ENCODE measurements around the gene FCAMR. TPM values are rescaled to one million over a fixed set of nuclear protein-coding genes. Genes with fewer than 3 reads are reported as not detected.

Gene FCAMR
- total RNA-seq, 2 donors from 2014 or later = not detected

GRCh38 chr1:206949641-206950040, 20.6 kb downstream of the FCAMR start:
- Mint-ChIP-seq H3K9me3 (no peaks in the 10 kb centered on the region), H3K27ac (no peak overlapping the region), H3K36me3 (no peaks in the 10 kb centered on the region)
- no peak for ATAC-seq
- DNase-seq (ENCODE audit: low spot score in 2 of 2) = no peak

DNA sequence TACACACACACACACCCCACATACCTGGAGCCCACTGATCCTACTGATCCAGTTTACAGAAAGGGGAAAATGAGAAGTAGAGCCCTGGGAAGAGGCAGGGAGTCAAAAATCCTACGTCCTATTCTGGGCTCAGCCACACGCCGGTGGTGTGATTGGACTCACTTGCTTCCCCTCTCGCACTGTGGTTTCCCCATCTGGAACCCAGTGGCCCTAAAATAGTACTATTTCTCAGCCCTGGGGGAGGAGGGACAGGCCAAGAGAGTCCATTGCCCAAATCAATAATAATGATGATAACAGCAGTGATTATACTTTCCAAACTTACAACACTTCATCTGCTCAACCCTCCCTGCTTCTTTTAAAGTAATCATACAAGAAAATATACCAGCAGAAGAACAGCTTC, 21.1 kb downstream of the FCAMR start:
- no peak for DNase-seq (ENCODE audit: low spot score in 2 of 2)
- H3K36me3 Mint-ChIP-seq = no peaks in the 10 kb centered on the region
- ATAC-seq = no peak
- no peaks in the 10 kb centered on the region for H3K9me3 Mint-ChIP-seq
- no peak overlapping the region for H3K27ac Mint-ChIP-seq

DNA sequence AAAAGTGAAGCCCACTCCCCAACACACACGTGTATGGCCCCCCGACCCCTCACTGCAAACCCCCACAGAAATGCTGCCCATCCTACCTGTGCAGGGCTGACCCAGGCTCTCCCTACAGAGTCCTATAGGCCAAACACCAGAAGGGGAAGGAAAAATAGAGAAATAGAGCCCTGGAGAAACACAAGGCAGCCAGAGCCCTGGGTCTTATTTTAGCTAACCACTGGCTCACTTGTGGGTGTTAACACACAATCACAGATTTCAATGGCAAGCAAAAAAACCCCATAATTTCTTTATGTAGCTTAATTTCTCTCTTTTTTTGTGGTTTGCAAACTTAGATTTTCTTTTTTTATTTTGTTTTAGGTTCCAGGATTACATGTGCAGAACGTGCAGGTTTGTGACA, 23.0 kb downstream of the FCAMR start:
- Mint-ChIP-seq H3K9me3 (no peaks in the 10 kb centered on the region), H3K27ac (no peak overlapping the region), H3K36me3 (no peaks in the 10 kb centered on the region)
- ATAC-seq (no peak), DNase-seq (ENCODE audit: low spot score in 2 of 2) (no peak)

DNA sequence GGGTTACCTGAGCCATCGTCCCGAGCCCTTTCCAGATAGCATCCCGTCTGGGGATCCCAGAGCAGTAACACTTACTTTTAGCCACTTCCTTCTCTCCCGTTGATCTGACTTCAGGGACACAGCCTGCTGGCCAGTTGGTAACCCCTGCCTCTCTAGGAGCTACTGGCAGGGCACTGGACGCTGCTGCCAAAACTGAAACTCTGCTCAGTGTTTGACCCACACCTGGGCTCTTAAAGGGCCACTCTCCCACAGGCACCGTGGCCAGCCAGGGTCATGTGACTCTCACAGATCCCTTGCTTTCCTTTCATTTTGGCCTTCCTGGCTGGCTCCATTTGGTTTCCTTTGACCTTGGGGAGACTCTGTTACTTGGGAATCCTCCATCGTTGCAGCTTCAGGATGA, 24.0 kb downstream of the FCAMR start, which contains the start of gene PIGR:
TSS of gene PIGR (minus strand) at position 206 of the 400 bp plus-strand sequence. CDS start 5,935 bp downstream, outside the sequence.
- no peak for ATAC-seq
- no peaks in the 10 kb centered on the region for H3K9me3 Mint-ChIP-seq
- no peaks in the 10 kb centered on the region for H3K36me3 Mint-ChIP-seq

DNA sequence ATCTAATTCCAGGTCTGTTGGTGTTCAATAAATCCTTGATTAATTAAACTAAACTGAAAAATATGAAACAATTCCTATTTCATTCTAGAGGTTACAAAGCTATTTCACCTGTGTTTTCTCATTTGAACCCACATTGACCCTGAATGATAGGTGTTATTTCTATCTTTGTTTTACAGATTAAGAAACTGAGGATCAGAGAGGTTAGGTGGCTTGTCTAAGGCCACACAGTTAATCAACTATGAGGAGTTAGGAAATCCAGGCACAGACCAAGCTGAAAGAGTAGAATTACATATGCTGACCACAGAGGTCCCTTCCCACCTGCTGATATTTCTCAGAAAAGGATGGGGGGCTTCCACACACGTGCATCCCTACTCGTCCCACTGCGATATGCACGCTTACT, 24.5 kb downstream of the FCAMR start:
- no peak for ATAC-seq
- Mint-ChIP-seq H3K27ac (no peak overlapping the region), H3K36me3 (no peaks in the 10 kb centered on the region), H3K9me3 (no peaks in the 10 kb centered on the region)
- DNase-seq (ENCODE audit: low spot score in 2 of 2) = no peak

More for the DNA sequence above, 24.0 kb downstream of the FCAMR start, which contains the start of gene PIGR:
- DNase-seq (ENCODE audit: low spot score in 2 of 2) = no peak
- H3K27ac Mint-ChIP-seq = no peak within 1 kb of the TSS

DNA sequence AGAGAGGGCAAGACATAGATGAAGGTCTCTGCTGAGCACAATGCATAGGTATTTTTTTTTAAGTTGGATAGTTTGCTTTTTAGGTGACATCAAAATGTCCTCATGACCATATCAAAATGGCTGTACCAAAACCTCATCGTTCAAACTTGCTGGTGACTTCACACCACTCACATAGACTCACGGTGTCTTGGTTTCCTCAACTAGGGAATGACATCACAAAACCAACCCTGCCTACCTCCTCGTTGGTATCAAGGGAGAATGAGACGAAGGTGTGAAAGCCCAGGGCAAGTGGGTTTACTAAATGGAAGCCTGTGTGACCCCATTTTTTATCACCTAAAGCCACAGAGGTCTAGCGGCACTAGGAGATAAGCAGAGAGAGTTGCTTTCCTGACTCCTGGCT, 25.6 kb downstream of the FCAMR start:
- Mint-ChIP-seq H3K36me3 (no peaks in the 10 kb centered on the region), H3K27ac (no peak overlapping the region), H3K9me3 (no peaks in the 10 kb centered on the region)
- no peak for DNase-seq (ENCODE audit: low spot score in 2 of 2)
- ATAC-seq = no peak

DNA sequence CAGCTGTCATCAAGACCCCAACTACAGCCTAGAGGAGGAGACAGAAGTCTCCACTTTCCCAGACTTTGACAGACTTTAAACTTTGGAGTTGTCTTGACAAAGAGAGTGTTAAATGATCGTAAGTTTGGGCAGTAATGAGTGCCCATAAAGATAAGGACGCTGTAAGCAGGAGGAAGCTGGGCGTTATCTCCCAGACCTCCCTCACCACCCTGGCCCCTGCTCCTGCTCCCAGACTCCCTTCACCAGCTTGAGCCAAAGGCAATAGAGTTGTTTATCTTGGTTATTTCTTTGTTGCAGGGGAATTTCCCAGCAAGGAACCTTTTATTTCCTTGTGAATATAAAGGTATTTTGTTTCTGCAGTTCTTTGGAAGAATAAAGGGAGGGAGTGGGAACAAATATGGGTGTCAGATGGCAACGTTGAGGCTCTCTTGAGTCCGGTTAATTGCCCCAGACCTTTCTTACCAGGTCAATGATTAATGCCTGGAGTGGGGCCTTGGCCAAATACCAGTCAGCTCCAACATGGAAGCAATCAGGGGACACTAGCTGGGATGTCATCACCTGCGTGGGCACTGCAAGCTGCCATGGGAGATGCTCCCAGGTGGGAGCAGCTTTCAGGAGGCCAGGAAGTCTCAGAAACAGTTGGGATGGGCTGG, 28.4 kb downstream of the FCAMR start:
- no peak for DNase-seq (ENCODE audit: low spot score in 2 of 2)
- Mint-ChIP-seq H3K36me3 (no peaks in the 10 kb centered on the region), H3K9me3 (no peaks in the 10 kb centered on the region), H3K27ac (no peak overlapping the region)
- no peak for ATAC-seq

- DNase-seq (ENCODE audit: low spot score in 2 of 2) (no peak), ATAC-seq (no peak)
- H3K9me3 Mint-ChIP-seq = no peaks in the 10 kb centered on the region
- no peaks in the 10 kb centered on the region for H3K36me3 Mint-ChIP-seq
- no peak overlapping the region for H3K27ac Mint-ChIP-seq
These were observed 29.7 kb downstream of the FCAMR start for GRCh38 chr1:206940588-206940936.

DNA sequence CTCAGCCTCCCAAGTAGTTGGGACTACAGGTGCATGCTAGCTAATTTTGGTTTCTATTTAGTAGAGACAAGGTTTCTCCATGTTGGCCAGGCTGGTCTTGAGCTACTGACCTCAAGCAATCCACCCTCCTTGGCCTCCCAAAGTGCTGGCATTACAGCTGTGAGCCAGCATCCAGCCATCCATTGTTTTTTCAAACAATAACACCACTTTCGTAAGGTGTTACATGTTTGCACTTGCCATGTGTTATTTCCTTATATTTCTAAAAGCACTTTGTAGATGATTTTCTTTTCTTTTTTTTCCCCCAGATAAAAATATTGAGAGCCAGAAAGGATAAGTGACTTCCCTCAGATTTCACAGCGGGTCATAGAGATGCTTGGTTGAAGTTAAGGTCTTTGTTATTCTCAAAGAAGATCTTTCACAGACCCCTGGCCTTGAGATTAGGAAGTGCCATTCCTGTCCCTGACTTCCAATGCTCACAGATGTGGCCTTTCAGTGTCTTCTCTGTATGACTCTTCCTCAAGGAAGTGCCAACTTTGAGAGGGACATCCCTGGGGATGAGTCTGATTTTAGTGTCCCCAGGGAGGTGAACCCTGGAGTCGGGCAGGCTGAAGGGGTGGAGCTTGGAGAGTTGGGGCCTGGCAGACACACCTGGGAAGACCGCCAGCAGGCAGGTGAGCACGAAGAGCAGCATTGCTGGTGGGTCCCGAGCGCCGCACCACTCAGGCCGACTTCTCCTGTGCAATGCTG, 30.2 kb downstream of the FCAMR start:
- Mint-ChIP-seq H3K36me3 (no peaks in the 10 kb centered on the region), H3K9me3 (no peaks in the 10 kb centered on the region), H3K27ac (peak overlapping the region in 1 of 2 donors; percentile 7)
- DNase-seq (ENCODE audit: low spot score in 2 of 2) (no peak), ATAC-seq (no peak)

- ATAC-seq = no peak
- DNase-seq (ENCODE audit: low spot score in 2 of 2) = no peak
- Mint-ChIP-seq H3K36me3 (no peaks in the 10 kb centered on the region), H3K9me3 (no peaks in the 10 kb centered on the region), H3K27ac (peak overlapping the region in 1 of 2 donors; percentile 65)
These were observed 31.1 kb downstream of the FCAMR start for GRCh38 chr1:206939131-206939530.

DNA sequence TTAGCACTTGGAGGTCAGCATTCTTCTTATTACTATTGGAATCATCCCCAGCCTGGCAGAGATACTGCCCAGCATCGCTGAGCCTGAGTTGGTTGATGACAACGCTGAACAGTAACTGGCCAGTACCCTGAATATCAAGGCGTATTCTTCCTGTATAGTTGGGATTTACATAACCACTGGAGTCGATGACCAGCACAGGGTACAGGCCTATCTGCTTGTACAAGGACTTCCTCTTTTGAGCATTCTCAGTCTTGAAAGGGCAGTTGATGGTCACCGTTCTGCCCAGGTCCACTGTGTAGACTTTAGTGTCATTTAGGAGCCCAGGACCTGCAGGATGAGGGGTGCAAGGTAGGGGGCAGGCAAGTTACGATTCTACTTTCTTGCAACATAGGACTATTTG, 32.8 kb downstream of the FCAMR start:
- H3K27ac Mint-ChIP-seq = no peak overlapping the region
- H3K9me3 Mint-ChIP-seq = no peaks in the 10 kb centered on the region
- H3K36me3 Mint-ChIP-seq = no peaks in the 10 kb centered on the region
- DNase-seq (ENCODE audit: low spot score in 2 of 2) (no peak), ATAC-seq (no peak)

DNA sequence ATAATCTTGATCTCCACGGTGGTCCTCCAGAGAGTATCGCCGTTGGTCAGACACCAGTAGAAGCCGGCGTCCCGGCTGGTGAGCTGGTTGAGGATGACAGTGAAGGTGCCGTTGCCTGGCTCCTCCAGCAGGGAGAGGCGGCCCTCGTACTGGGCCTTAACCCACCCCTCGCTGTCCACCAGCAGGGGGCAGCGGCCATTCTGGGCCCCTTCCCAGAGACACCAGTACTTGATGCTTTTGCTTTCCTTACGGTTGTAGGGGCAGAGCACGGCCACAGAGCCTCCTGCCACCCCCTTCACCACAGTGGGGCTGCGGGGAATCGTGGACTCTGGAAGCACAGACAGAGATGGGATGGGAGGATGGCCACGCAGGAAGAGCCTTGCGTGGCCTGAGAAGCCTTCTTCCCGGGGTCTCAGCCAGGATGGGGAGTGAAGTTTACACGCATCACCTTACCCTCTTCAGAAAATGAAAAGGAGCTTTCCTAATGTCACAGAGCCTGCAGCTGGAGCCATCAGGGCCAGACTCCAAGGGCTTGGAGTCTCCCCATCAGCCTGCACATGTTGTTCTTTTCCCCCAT, 34.7 kb downstream of the FCAMR start:
- ATAC-seq (peak; percentile 55 to 87), DNase-seq (ENCODE audit: low spot score in 2 of 2) (peak in 1 of 2 donors; percentile 76)
- Mint-ChIP-seq H3K27ac (no peak overlapping the region), H3K9me3 (no peaks in the 10 kb centered on the region), H3K36me3 (no peaks in the 10 kb centered on the region)

GRCh38 chr1:206933333-206933945, 36.8 kb downstream of the FCAMR start:
- ATAC-seq (peak; percentile 65 to 78), DNase-seq (ENCODE audit: low spot score in 2 of 2) (peak; percentile 66 to 80)
- Mint-ChIP-seq H3K27ac (no peak overlapping the region), H3K9me3 (no peaks in the 10 kb centered on the region), H3K36me3 (no peaks in the 10 kb centered on the region)

DNA sequence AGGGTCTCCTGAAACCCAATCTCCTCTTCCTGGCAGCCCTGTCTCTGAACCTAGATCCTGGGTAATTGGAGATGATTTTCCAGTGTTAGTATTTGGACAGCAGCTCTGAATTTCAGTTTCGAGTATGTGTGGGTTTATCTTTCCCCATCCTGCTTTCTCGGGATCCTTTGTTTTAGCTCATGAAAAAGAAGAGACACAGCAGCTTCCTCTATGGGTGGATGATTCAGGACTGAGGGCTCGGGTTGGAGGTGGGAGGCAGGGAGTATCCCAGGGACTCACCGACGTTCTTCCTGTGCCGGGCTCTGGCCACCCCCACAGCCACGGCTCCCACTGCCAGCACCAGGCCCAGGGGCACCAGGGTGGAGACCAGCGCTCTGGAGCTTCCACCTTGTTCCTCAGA, 38.1 kb downstream of the FCAMR start:
- Mint-ChIP-seq H3K27ac (no peak overlapping the region), H3K36me3 (no peaks in the 10 kb centered on the region), H3K9me3 (no peaks in the 10 kb centered on the region)
- ATAC-seq = no peak
- DNase-seq (ENCODE audit: low spot score in 2 of 2) = no peak

GRCh38 chr1:206931709-206932108, 38.6 kb downstream of the FCAMR start:
- no peaks in the 10 kb centered on the region for H3K9me3 Mint-ChIP-seq
- DNase-seq (ENCODE audit: low spot score in 2 of 2) (no peak), ATAC-seq (no peak)
- no peaks in the 10 kb centered on the region for H3K36me3 Mint-ChIP-seq
- peak overlapping the region in 1 of 2 donors; percentile 29 for H3K27ac Mint-ChIP-seq

GRCh38 chr1:206930210-206930798, 40.0 kb downstream of the FCAMR start:
- no peaks in the 10 kb centered on the region for H3K36me3 Mint-ChIP-seq

GRCh38 chr1:206929524-206929923, 40.7 kb downstream of the FCAMR start:
- no peaks in the 10 kb centered on the region for H3K36me3 Mint-ChIP-seq
- peak overlapping the region; percentile 73 to 93 for H3K27ac Mint-ChIP-seq
- DNase-seq (ENCODE audit: low spot score in 2 of 2) (no peak), ATAC-seq (no peak)
- H3K9me3 Mint-ChIP-seq = no peaks in the 10 kb centered on the region

More at GRCh38 chr1:206930210-206930798, 40.0 kb downstream of the FCAMR start:
- peak; percentile 20 to 78 for ATAC-seq
- Mint-ChIP-seq H3K27ac (peak overlapping the region; percentile 72 to 93), H3K9me3 (no peaks in the 10 kb centered on the region)
- no peak for DNase-seq (ENCODE audit: low spot score in 2 of 2)
